Activated naive CD4-positive, alpha-beta T cell treated with anti-CD3 and anti-CD28 coated beads, Interleukin-2, amount 50 U/mL, for 24 hours (primary cell): ENCODE measurements around the gene MRPL37.

Experiments used
- H3K27ac Mint-ChIP-seq: one replicate; pipeline ENCODE4 v1.8.0; 2021; ENCODE audit warnings: mild to moderate bottlenecking, mixed read lengths
- H3K27me3 Mint-ChIP-seq: one replicate; pipeline ENCODE4 v1.8.0; 2021; ENCODE audit warnings: mixed read lengths
- H3K36me3 Mint-ChIP-seq: one replicate; pipeline ENCODE4 v1.8.0; 2021; ENCODE audit warnings: mixed read lengths
- H3K4me1 Mint-ChIP-seq: one replicate; pipeline ENCODE4 v1.8.0; 2021; ENCODE audit warnings: mixed read lengths
- H3K4me3 Mint-ChIP-seq: one replicate; pipeline ENCODE4 v1.8.0; 2021; ENCODE audit warnings: mild to moderate bottlenecking, mixed read lengths
- H3K9me3 Mint-ChIP-seq: one replicate; pipeline ENCODE4 v1.8.0; 2021; ENCODE audit warnings: mixed read lengths

MRPL37 gene

DNA sequence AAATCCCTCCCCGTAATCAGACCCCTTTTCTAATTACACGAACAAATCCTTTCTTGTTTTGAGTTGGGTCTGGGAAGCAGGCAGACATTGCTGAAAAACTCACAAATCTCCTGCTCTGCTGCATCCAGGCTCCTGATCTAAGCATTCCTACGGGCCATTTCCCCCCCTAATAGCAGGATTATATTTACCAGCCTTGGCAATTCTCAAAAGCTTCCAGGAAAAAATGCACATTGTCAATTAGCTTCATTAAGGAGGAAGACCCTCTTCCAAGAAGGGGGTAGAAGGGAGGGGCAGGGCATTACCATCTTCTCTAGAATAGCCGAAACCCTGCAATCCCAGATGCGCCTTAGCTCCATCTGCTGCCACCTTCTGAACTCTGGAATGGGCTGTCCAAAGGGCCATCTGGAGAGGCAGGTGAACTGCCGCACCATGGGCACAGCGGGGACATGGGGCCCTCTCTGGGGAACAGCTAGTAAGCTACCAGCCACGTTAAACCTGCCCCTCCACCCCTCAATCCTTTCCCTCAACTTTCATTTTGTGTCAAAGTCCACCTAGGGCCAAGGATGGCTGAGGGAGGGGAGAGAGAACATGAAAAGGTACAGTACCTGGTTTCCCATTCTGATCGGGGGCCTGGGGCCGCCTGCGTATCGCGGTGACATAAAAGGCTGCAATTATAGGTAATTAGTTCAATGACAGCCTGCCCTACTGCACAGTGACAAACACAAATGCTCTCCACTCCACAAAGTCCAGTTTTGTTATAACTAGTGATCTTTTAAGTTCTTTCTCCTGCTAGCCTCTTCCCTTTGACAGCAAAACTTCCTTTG, 56.8 kb downstream of the MRPL37 start:
- Mint-ChIP-seq H3K4me3 (no peak overlapping the region), H3K4me1 (peaks cover 16% of the 10 kb centered on the region), H3K27me3 (no peaks in the 10 kb centered on the region), H3K36me3 (no peaks in the 10 kb centered on the region), H3K9me3 (no peaks in the 10 kb centered on the region), H3K27ac (no peak overlapping the region)

DNA sequence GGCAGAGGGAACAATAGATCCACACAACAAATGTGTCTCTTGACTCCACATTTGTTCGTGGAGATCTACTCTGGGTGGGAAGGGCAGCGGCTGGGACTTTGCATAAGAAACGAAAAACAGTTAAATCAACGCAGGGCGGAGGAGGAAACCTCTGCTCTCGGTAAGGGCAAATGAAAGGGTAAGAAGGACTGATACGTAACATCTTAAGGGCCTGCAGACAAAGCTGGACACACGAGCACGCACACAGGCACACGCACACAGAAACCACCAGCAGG, 57.3 kb downstream of the MRPL37 start:
- H3K9me3 Mint-ChIP-seq: no peaks in the 10 kb centered on the region
- no peaks in the 10 kb centered on the region for H3K36me3 Mint-ChIP-seq
- no peaks in the 10 kb centered on the region for H3K27me3 Mint-ChIP-seq
- no peak overlapping the region for H3K27ac Mint-ChIP-seq
- H3K4me3 Mint-ChIP-seq: no peak overlapping the region
- peaks cover 16% of the 10 kb centered on the region for H3K4me1 Mint-ChIP-seq

- H3K4me1 Mint-ChIP-seq: peaks cover 13% of the 10 kb centered on the region
- H3K9me3 Mint-ChIP-seq: no peaks in the 10 kb centered on the region
- H3K4me3 Mint-ChIP-seq: no peak overlapping the region
- no peak overlapping the region for H3K27ac Mint-ChIP-seq
- no peaks in the 10 kb centered on the region for H3K36me3 Mint-ChIP-seq
- H3K27me3 Mint-ChIP-seq: no peaks in the 10 kb centered on the region
These were observed 57.9 kb downstream of the MRPL37 start for GRCh38 chr1:54257876-54258275.

GRCh38 chr1:54259546-54260140, 59.7 kb downstream of the MRPL37 start:
- no peak overlapping the region for H3K4me3 Mint-ChIP-seq
- H3K4me1 Mint-ChIP-seq: peaks cover 20% of the 10 kb centered on the region
- no peak overlapping the region for H3K27ac Mint-ChIP-seq
- no peaks in the 10 kb centered on the region for H3K27me3 Mint-ChIP-seq
- H3K36me3 Mint-ChIP-seq: no peaks in the 10 kb centered on the region
- no peaks in the 10 kb centered on the region for H3K9me3 Mint-ChIP-seq

DNA sequence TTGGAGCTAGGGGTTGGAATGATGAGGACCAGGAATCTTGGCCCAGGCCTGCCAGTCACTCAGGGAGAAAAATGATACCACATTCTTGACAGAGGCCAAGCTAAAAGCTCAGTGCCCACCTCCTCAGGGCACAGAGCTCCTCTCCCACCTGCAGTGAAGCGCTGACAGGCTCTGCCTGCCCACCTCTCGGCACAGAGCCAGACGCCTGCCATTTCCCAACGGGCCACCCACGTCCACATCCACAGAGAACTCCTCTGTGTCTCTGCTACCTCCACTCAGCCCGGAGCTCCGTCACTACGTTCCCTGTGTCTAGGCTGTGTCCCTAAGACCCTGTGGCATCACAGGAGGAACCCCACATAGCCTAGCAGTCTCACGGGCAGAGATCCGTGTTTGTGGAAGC, 60.8 kb downstream of the MRPL37 start:
- Mint-ChIP-seq H3K36me3 (no peaks in the 10 kb centered on the region), H3K27me3 (no peaks in the 10 kb centered on the region), H3K9me3 (no peaks in the 10 kb centered on the region), H3K4me3 (no peak overlapping the region), H3K4me1 (peaks cover 26% of the 10 kb centered on the region), H3K27ac (no peak overlapping the region)

GRCh38 chr1:54262244-54262643, 62.3 kb downstream of the MRPL37 start:
- Mint-ChIP-seq H3K4me1 (peaks cover 28% of the 10 kb centered on the region), H3K27me3 (no peaks in the 10 kb centered on the region), H3K36me3 (no peaks in the 10 kb centered on the region), H3K4me3 (no peak overlapping the region), H3K27ac (no peak overlapping the region), H3K9me3 (no peaks in the 10 kb centered on the region)

DNA sequence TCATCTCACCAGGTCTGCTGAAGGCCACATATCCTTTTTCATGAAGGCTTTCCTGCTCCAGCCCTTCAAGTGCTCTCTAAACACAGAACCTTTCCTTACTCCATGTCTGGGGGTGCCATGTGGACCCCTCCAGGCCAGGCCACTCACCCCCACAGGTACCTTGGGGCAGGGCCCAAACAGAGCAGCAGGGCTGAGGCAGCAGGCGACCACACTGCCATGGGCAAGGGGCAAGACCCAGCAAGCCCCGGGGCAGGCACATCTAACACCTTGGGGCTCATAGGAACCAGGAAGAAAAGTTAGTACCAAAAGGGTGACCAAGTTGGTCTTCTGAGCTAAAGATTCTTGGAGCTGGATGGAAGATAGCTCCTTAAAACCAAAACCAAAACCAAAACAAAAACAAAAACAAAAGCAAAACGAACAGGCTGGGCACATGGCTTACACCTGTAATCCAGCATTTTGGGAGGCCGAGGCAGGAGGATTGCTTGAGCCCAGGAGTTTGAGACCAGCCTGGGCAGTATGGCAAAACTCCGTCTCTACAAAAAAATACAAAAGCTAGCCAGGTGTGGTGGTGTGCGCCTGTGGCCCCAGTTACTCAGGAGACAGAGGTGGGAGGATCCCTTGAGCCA, 63.7 kb downstream of the MRPL37 start:
- Mint-ChIP-seq H3K36me3 (no peaks in the 10 kb centered on the region), H3K9me3 (no peaks in the 10 kb centered on the region), H3K4me1 (peaks cover 27% of the 10 kb centered on the region), H3K27ac (no peak overlapping the region), H3K27me3 (no peaks in the 10 kb centered on the region), H3K4me3 (no peak overlapping the region)

DNA sequence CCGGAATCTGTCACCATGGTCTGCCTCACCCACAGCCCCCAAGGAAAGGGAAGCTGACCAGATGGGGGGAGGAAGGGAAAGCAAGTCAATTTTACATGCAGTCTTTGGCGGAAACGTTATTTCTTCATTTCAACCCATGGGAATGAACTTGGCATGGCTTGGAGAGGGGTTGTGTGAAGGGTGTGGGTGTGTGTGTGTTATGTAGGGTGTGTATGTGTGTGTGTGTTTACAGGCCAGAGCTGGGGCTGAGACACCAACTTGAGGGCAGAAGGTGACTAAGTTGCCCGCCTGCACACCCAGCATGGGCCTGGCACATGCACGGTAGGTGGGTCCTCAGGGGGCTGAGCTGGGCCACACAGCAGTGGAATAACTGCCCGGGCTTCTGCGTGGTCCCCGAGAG, 65.2 kb downstream of the MRPL37 start:
- no peaks in the 10 kb centered on the region for H3K9me3 Mint-ChIP-seq
- H3K4me1 Mint-ChIP-seq: peaks cover 39% of the 10 kb centered on the region
- no peaks in the 10 kb centered on the region for H3K27me3 Mint-ChIP-seq
- no peak overlapping the region for H3K4me3 Mint-ChIP-seq
- H3K27ac Mint-ChIP-seq: peak overlapping the region; percentile 48
- H3K36me3 Mint-ChIP-seq: no peaks in the 10 kb centered on the region

DNA sequence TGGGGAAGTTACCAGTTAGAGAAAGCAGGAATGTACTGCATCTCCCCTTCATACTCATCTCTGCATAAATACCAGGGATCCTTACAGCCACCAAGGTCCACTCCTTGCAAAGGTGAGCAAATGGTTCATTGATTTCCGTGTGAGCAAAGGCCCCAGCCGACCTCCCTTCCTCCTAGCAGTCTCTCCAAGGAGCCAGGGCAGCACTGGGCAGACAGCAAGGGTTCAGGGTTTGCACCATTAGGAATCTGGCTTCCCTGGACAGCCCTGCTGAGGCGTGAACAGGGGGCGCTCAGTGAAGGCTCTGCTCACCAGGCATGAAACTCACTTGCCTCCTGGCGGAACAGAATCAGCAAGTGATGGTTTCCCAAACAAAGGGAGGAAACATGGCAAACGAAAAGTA, 65.7 kb downstream of the MRPL37 start:
- H3K9me3 Mint-ChIP-seq: no peaks in the 10 kb centered on the region
- no peaks in the 10 kb centered on the region for H3K27me3 Mint-ChIP-seq
- H3K36me3 Mint-ChIP-seq: no peaks in the 10 kb centered on the region
- H3K27ac Mint-ChIP-seq: peak overlapping the region; percentile 23
- no peak overlapping the region for H3K4me3 Mint-ChIP-seq
- peaks cover 44% of the 10 kb centered on the region for H3K4me1 Mint-ChIP-seq

- Mint-ChIP-seq H3K27me3 (no peaks in the 10 kb centered on the region), H3K36me3 (no peaks in the 10 kb centered on the region), H3K4me3 (no peak overlapping the region), H3K27ac (no peak overlapping the region), H3K4me1 (peaks cover 44% of the 10 kb centered on the region), H3K9me3 (no peaks in the 10 kb centered on the region)
These were observed 66.2 kb downstream of the MRPL37 start for GRCh38 chr1:54266195-54266594.

- no peaks in the 10 kb centered on the region for H3K9me3 Mint-ChIP-seq
- peaks cover 46% of the 10 kb centered on the region for H3K4me1 Mint-ChIP-seq
- H3K4me3 Mint-ChIP-seq: no peak overlapping the region
- H3K36me3 Mint-ChIP-seq: no peaks in the 10 kb centered on the region
- H3K27me3 Mint-ChIP-seq: no peaks in the 10 kb centered on the region
- H3K27ac Mint-ChIP-seq: no peak overlapping the region
These were observed 66.9 kb downstream of the MRPL37 start for GRCh38 chr1:54266908-54267307.
